ENCODE measurements around the gene INTS3.
"Not testable (repeated sequence)": the region's sequence is repeated elsewhere in the genome, so short reads cannot be mapped to it uniquely, and the experiment has no call there.

The INTS3 gene

GRCh38 chr1:153698923-153699714, 28.7 kb upstream of the INTS3 start:
- no peak for DNase-seq (ENCODE audit: low spot score)

- peak; percentile 47 for DNase-seq (ENCODE audit: low spot score)
Observed at GRCh38 chr1:153699768-153700167, 28.1 kb upstream of the INTS3 start.

- DNase-seq (ENCODE audit: low spot score): no peak
Observed at GRCh38 chr1:153705484-153705883, 22.4 kb upstream of the INTS3 start.

GRCh38 chr1:153711026-153711425, 16.8 kb upstream of the INTS3 start:
- no peak for DNase-seq (ENCODE audit: low spot score)

GRCh38 chr1:153716211-153716610, 11.6 kb upstream of the INTS3 start:
- DNase-seq (ENCODE audit: low spot score): not testable (repeated sequence)

GRCh38 chr1:153717330-153717729, 10.5 kb upstream of the INTS3 start:
- DNase-seq (ENCODE audit: low spot score): no peak

GRCh38 chr1:153723687-153724086, 4.2 kb upstream of the INTS3 start:
- DNase-seq (ENCODE audit: low spot score): no peak

GRCh38 chr1:153724634-153725033, 3.2 kb upstream of the INTS3 start:
- DNase-seq (ENCODE audit: low spot score): not testable (repeated sequence)

GRCh38 chr1:153728305-153729066, 636 bp downstream of the INTS3 start:
- peak; percentile 58 for DNase-seq (ENCODE audit: low spot score)

GRCh38 chr1:153730468-153730988, 2.7 kb downstream of the INTS3 start:
- no peak for DNase-seq (ENCODE audit: low spot score)

GRCh38 chr1:153733970-153734369, 6.1 kb downstream of the INTS3 start:
- no peak for DNase-seq (ENCODE audit: low spot score)

- DNase-seq (ENCODE audit: low spot score): no peak
Observed at GRCh38 chr1:153734396-153735089, 6.7 kb downstream of the INTS3 start.

GRCh38 chr1:153735090-153735420, 7.2 kb downstream of the INTS3 start:
- no peak for DNase-seq (ENCODE audit: low spot score)

GRCh38 chr1:153741986-153742385, 14.1 kb downstream of the INTS3 start:
- DNase-seq (ENCODE audit: low spot score): no peak

- DNase-seq (ENCODE audit: low spot score): no peak
Observed at GRCh38 chr1:153742411-153743142, 14.7 kb downstream of the INTS3 start.

GRCh38 chr1:153745417-153745816, 17.6 kb downstream of the INTS3 start:
- DNase-seq (ENCODE audit: low spot score): no peak

- DNase-seq (ENCODE audit: low spot score): no peak
Observed at GRCh38 chr1:153746174-153746573, 18.3 kb downstream of the INTS3 start.

- DNase-seq (ENCODE audit: low spot score): no peak
Observed at GRCh38 chr1:153748903-153749302, 21.1 kb downstream of the INTS3 start.

- DNase-seq (ENCODE audit: low spot score): peak; percentile 71
Observed at GRCh38 chr1:153749408-153750005, 21.7 kb downstream of the INTS3 start.

GRCh38 chr1:153750026-153750995, 22.5 kb downstream of the INTS3 start:
- no peak for DNase-seq (ENCODE audit: low spot score)
